ENCODE results near the gene GDI1.
A peak's percentile ranks its signal among the peaks of the same experiment; 100 is the strongest.

GDI1 gene

GRCh38 chrX:154432210-154432609, 4.7 kb upstream of the GDI1 start:
- H3K4me3 ChIP-seq (ENCODE audit: low read length): no peak overlapping the region
- no peak overlapping the region for H3K9ac ChIP-seq (ENCODE audit: low read depth, low read length)
- H3K4me1 ChIP-seq (ENCODE audit: insufficient read depth, low read length): no peaks in the 10 kb centered on the region
- H3K9me3 ChIP-seq (ENCODE audit: insufficient read depth, low read depth, low read length): no peaks in the 10 kb centered on the region
- H3K27ac ChIP-seq (ENCODE audit: low read length): no peak overlapping the region
- peaks cover 8% of the 10 kb centered on the region; the same call in 1 of the 2 replicates for H3K36me3 ChIP-seq (ENCODE audit: insufficient read depth, low read depth, low read length)
- no peaks in the 10 kb centered on the region for H3K27me3 ChIP-seq (ENCODE audit: insufficient read depth, low read length)

- H3K4me1 ChIP-seq (ENCODE audit: insufficient read depth, low read length): no peaks in the 10 kb centered on the region
- no peaks in the 10 kb centered on the region for H3K9me3 ChIP-seq (ENCODE audit: insufficient read depth, low read depth, low read length)
- H3K9ac ChIP-seq (ENCODE audit: low read depth, low read length): no peak overlapping the region
- H3K27ac ChIP-seq (ENCODE audit: low read length): no peak overlapping the region
- H3K4me3 ChIP-seq (ENCODE audit: low read length): no peak overlapping the region
- H3K27me3 ChIP-seq (ENCODE audit: insufficient read depth, low read length): no peaks in the 10 kb centered on the region
- peaks cover 9% of the 10 kb centered on the region for H3K36me3 ChIP-seq (ENCODE audit: insufficient read depth, low read depth, low read length)
These were observed 3.3 kb upstream of the GDI1 start for GRCh38 chrX:154433605-154434004.

- Histone ChIP-seq H3K4me1 (ENCODE audit: insufficient read depth, low read length) (no peaks in the 10 kb centered on the region), H3K36me3 (ENCODE audit: insufficient read depth, low read depth, low read length) (peaks cover 14% of the 10 kb centered on the region), H3K9ac (ENCODE audit: low read depth, low read length) (no peak overlapping the region), H3K4me3 (ENCODE audit: low read length) (no peak overlapping the region), H3K27ac (ENCODE audit: low read length) (no peak overlapping the region), H3K9me3 (ENCODE audit: insufficient read depth, low read depth, low read length) (no peaks in the 10 kb centered on the region), H3K27me3 (ENCODE audit: insufficient read depth, low read length) (no peaks in the 10 kb centered on the region)
These were observed 2.4 kb upstream of the GDI1 start for GRCh38 chrX:154434394-154435168.

- H3K9me3 ChIP-seq (ENCODE audit: insufficient read depth, low read depth, low read length): no peaks in the 10 kb centered on the region
- peaks cover 16% of the 10 kb centered on the region for H3K36me3 ChIP-seq (ENCODE audit: insufficient read depth, low read depth, low read length)
- no peak overlapping the region for H3K27ac ChIP-seq (ENCODE audit: low read length)
- no peak overlapping the region for H3K4me3 ChIP-seq (ENCODE audit: low read length)
- no peaks in the 10 kb centered on the region for H3K27me3 ChIP-seq (ENCODE audit: insufficient read depth, low read length)
- no peak overlapping the region for H3K9ac ChIP-seq (ENCODE audit: low read depth, low read length)
- H3K4me1 ChIP-seq (ENCODE audit: insufficient read depth, low read length): no peaks in the 10 kb centered on the region
These were observed 1.7 kb upstream of the GDI1 start for GRCh38 chrX:154435171-154435733.

GRCh38 chrX:154436374-154436982, 476 bp upstream of the GDI1 start:
- no peaks in the 10 kb centered on the region for H3K9me3 ChIP-seq (ENCODE audit: insufficient read depth, low read depth, low read length)
- peaks cover 25% of the 10 kb centered on the region for H3K36me3 ChIP-seq (ENCODE audit: insufficient read depth, low read depth, low read length)
- no peaks in the 10 kb centered on the region for H3K27me3 ChIP-seq (ENCODE audit: insufficient read depth, low read length)
- H3K27ac ChIP-seq (ENCODE audit: low read length): no peak overlapping the region
- peak overlapping the region; percentile 52 for H3K4me3 ChIP-seq (ENCODE audit: low read length)
- no peaks in the 10 kb centered on the region for H3K4me1 ChIP-seq (ENCODE audit: insufficient read depth, low read length)
- peak overlapping the region; percentile 45; the same call in 1 of the 2 replicates for H3K9ac ChIP-seq (ENCODE audit: low read depth, low read length)

- Histone ChIP-seq H3K36me3 (ENCODE audit: insufficient read depth, low read depth, low read length) (peaks cover 26% of the 10 kb centered on the region), H3K9me3 (ENCODE audit: insufficient read depth, low read depth, low read length) (no peaks in the 10 kb centered on the region), H3K4me3 (ENCODE audit: low read length) (peak overlapping the region; percentile 75), H3K4me1 (ENCODE audit: insufficient read depth, low read length) (no peaks in the 10 kb centered on the region), H3K27ac (ENCODE audit: low read length) (no peak overlapping the region), H3K9ac (ENCODE audit: low read depth, low read length) (peak overlapping the region; percentile 58; the same call in 1 of the 2 replicates), H3K27me3 (ENCODE audit: insufficient read depth, low read length) (no peaks in the 10 kb centered on the region)
These were observed 1.3 kb downstream of the GDI1 start for GRCh38 chrX:154437971-154438893.

- no peak overlapping the region for H3K4me3 ChIP-seq (ENCODE audit: low read length)
- H3K9me3 ChIP-seq (ENCODE audit: insufficient read depth, low read depth, low read length): no peaks in the 10 kb centered on the region
- peaks cover 26% of the 10 kb centered on the region for H3K36me3 ChIP-seq (ENCODE audit: insufficient read depth, low read depth, low read length)
- no peaks in the 10 kb centered on the region for H3K4me1 ChIP-seq (ENCODE audit: insufficient read depth, low read length)
- H3K9ac ChIP-seq (ENCODE audit: low read depth, low read length): no peak overlapping the region
- no peak overlapping the region for H3K27ac ChIP-seq (ENCODE audit: low read length)
- H3K27me3 ChIP-seq (ENCODE audit: insufficient read depth, low read length): no peaks in the 10 kb centered on the region
These were observed 2.9 kb downstream of the GDI1 start for GRCh38 chrX:154439841-154440240.

GRCh38 chrX:154440623-154441357, 3.8 kb downstream of the GDI1 start:
- Histone ChIP-seq H3K4me3 (ENCODE audit: low read length) (no peak overlapping the region), H3K9ac (ENCODE audit: low read depth, low read length) (no peak overlapping the region), H3K36me3 (ENCODE audit: insufficient read depth, low read depth, low read length) (peaks cover 26% of the 10 kb centered on the region), H3K27ac (ENCODE audit: low read length) (no peak overlapping the region), H3K9me3 (ENCODE audit: insufficient read depth, low read depth, low read length) (no peaks in the 10 kb centered on the region), H3K4me1 (ENCODE audit: insufficient read depth, low read length) (no peaks in the 10 kb centered on the region), H3K27me3 (ENCODE audit: insufficient read depth, low read length) (no peaks in the 10 kb centered on the region)

- H3K36me3 ChIP-seq (ENCODE audit: insufficient read depth, low read depth, low read length): peaks cover 26% of the 10 kb centered on the region
- H3K9ac ChIP-seq (ENCODE audit: low read depth, low read length): no peak overlapping the region
- H3K4me3 ChIP-seq (ENCODE audit: low read length): no peak overlapping the region
- no peaks in the 10 kb centered on the region for H3K27me3 ChIP-seq (ENCODE audit: insufficient read depth, low read length)
- H3K4me1 ChIP-seq (ENCODE audit: insufficient read depth, low read length): no peaks in the 10 kb centered on the region
- no peaks in the 10 kb centered on the region for H3K9me3 ChIP-seq (ENCODE audit: insufficient read depth, low read depth, low read length)
- H3K27ac ChIP-seq (ENCODE audit: low read length): no peak overlapping the region
These were observed 4.6 kb downstream of the GDI1 start for GRCh38 chrX:154441564-154441963.

GRCh38 chrX:154441984-154442707, 5.2 kb downstream of the GDI1 start:
- Histone ChIP-seq H3K9me3 (ENCODE audit: insufficient read depth, low read depth, low read length) (no peaks in the 10 kb centered on the region), H3K27me3 (ENCODE audit: insufficient read depth, low read length) (no peaks in the 10 kb centered on the region), H3K4me1 (ENCODE audit: insufficient read depth, low read length) (no peaks in the 10 kb centered on the region), H3K9ac (ENCODE audit: low read depth, low read length) (no peak overlapping the region), H3K4me3 (ENCODE audit: low read length) (no peak overlapping the region), H3K36me3 (ENCODE audit: insufficient read depth, low read depth, low read length) (peaks cover 26% of the 10 kb centered on the region), H3K27ac (ENCODE audit: low read length) (no peak overlapping the region)
